ENCODE results near the gene HAL.
"Not testable (repeated sequence)": the region's sequence is repeated elsewhere in the genome, so short reads cannot be mapped to it uniquely, and the experiment has no call there.

HAL gene

DNA sequence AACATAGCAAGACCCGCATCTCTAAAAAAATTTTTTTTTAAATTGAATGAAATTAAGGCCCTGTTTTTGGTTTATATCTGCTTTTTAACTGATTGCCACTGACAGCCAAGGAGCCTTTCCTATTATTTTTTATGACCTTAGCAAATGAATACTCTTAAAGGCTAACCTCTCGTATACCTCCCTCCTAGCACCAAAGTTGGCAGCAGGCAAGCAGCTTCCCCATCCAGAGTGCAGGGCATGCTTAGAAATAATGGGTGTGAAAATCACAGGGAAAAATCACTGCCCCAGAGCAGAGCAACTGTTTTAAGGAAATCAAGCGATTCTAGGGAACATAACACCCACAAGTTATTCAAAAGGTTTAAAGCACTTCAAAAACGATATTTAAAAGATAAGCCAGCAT is 20.7 kb downstream of the HAL start:
- Histone ChIP-seq H3K9ac (ENCODE audit: low read length in 2 of 2) (no peak overlapping the region), H3K9me3 (ENCODE audit: control insufficient read depth in 2 of 2, low read length in 2 of 2) (no peaks in the 10 kb centered on the region), H3K4me3 (ENCODE audit: low read length in 2 of 2) (no peak overlapping the region), H3K27ac (ENCODE audit: low read length) (no peak overlapping the region), H3K4me1 (ENCODE audit: control insufficient read depth, insufficient read depth, low read length) (no peaks in the 10 kb centered on the region), H3K36me3 (ENCODE audit: control insufficient read depth in 2 of 2, insufficient read depth in 2 of 2, low read length in 2 of 2) (no peaks in the 10 kb centered on the region), H3K27me3 (ENCODE audit: control insufficient read depth in 1 of 2, insufficient read depth in 2 of 2, low read length in 2 of 2) (no peaks in the 10 kb centered on the region)

DNA sequence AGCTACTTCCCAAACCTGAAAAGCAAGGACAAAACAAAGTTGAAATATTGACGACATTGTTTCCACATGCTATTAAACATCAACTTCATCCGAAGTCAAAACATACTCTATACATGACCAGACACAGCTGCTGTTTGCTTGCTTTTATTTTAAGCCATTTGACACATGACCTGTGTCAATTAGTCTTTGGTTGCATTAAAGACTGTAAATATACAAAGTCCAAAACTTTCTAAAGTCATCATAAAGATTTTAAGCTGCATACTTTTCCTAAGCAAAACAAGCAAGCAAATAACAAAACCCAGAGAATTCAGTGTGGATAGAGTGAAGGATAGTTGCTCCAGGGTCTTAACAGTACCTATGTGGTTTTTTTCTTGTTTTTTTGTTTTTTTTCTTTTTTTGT is 21.8 kb downstream of the HAL start:
- Histone ChIP-seq H3K4me3 (ENCODE audit: low read length in 2 of 2) (no peak overlapping the region), H3K9ac (ENCODE audit: low read length in 2 of 2) (no peak overlapping the region), H3K4me1 (ENCODE audit: control insufficient read depth, insufficient read depth, low read length) (no peaks in the 10 kb centered on the region), H3K36me3 (ENCODE audit: control insufficient read depth in 2 of 2, insufficient read depth in 2 of 2, low read length in 2 of 2) (no peaks in the 10 kb centered on the region), H3K27me3 (ENCODE audit: control insufficient read depth in 1 of 2, insufficient read depth in 2 of 2, low read length in 2 of 2) (no peaks in the 10 kb centered on the region), H3K27ac (ENCODE audit: low read length) (no peak overlapping the region), H3K9me3 (ENCODE audit: control insufficient read depth in 2 of 2, low read length in 2 of 2) (no peaks in the 10 kb centered on the region)

DNA sequence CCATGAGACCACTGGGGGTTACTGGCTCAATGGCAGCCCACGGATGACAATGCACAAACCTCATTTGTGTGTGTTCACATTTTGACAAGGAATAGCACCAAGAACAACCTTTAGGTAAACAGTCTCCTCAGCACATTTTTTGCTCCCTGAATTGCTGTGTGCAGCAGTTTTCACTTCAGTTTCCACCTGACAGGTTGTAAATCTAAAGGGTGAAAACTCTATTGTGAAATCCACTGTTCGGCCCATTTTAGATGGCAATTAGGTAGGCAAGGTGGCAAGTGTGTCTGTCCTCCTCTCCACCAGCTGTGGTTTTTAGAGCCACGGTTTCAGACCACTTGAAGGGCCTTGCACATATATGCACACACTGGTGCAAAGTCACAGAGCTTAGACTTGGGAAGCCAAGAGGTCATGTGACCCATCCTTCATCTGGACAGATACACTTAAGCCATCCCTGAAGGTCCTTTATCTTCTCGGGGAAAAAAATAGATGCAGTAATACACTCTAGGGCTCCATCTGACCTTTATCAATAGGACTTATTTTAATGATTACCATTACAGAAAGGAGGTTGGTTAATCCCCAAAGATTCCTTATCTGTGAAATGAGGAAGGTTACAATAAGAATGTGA is 23.2 kb downstream of the HAL start:
- no peaks in the 10 kb centered on the region for H3K36me3 ChIP-seq (ENCODE audit: control insufficient read depth in 2 of 2, insufficient read depth in 2 of 2, low read length in 2 of 2)
- H3K27me3 ChIP-seq (ENCODE audit: control insufficient read depth in 1 of 2, insufficient read depth in 2 of 2, low read length in 2 of 2), result no peaks in the 10 kb centered on the region
- no peaks in the 10 kb centered on the region for H3K9me3 ChIP-seq (ENCODE audit: control insufficient read depth in 2 of 2, low read length in 2 of 2)
- H3K4me3 ChIP-seq (ENCODE audit: low read length in 2 of 2), result no peak overlapping the region
- H3K9ac ChIP-seq (ENCODE audit: low read length in 2 of 2), result no peak overlapping the region
- no peaks in the 10 kb centered on the region for H3K4me1 ChIP-seq (ENCODE audit: control insufficient read depth, insufficient read depth, low read length)
- no peak overlapping the region for H3K27ac ChIP-seq (ENCODE audit: low read length)

DNA sequence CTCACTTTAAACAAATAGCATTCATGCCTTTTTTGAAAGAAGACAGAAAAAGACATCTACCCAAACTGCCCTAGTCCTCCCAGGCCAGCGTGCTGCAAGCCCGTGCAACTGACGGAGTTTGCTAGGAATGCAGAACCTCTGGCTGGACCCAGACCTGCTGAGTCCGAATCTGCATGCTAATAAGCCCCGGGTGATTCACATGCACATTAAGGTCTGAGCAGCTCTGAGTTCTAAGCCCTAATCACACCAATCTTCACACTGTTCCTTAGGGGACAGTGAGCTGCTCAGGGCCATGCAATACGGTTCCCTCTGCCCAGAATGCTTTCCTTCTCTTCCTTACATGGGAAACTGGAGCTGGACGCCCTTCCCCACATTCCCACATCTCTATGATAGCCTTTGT is 25.2 kb downstream of the HAL start:
- H3K27me3 ChIP-seq (ENCODE audit: control insufficient read depth in 1 of 2, insufficient read depth in 2 of 2, low read length in 2 of 2), result no peaks in the 10 kb centered on the region
- H3K4me3 ChIP-seq (ENCODE audit: low read length in 2 of 2), result no peak overlapping the region
- H3K36me3 ChIP-seq (ENCODE audit: control insufficient read depth in 2 of 2, insufficient read depth in 2 of 2, low read length in 2 of 2), result no peaks in the 10 kb centered on the region
- H3K9me3 ChIP-seq (ENCODE audit: control insufficient read depth in 2 of 2, low read length in 2 of 2), result no peaks in the 10 kb centered on the region
- H3K4me1 ChIP-seq (ENCODE audit: control insufficient read depth, insufficient read depth, low read length), result no peaks in the 10 kb centered on the region
- no peak overlapping the region for H3K9ac ChIP-seq (ENCODE audit: low read length in 2 of 2)
- no peak overlapping the region for H3K27ac ChIP-seq (ENCODE audit: low read length)

DNA sequence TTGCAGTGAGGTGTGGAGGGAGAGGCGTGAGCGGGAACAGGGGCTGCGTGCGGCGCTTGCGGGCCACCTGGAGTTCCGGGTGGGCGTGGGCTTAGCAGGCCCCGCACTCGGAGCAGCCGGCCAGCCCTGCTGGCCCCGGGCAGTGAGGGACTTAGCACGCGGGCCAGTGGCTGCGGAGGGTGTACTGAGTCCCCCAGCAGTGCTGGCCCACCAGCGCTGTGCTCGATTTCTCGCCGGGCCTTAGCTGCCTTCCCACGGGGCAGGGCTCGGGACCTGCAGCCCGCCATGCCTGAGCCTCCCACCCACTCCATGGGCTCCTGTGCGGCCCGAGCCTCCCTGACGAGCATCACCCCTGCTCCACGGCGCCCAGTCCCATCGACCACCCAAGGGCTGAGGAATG is 27.0 kb downstream of the HAL start:
- H3K9me3 ChIP-seq (ENCODE audit: control insufficient read depth in 2 of 2, low read length in 2 of 2); H3K9ac ChIP-seq (ENCODE audit: low read length in 2 of 2); H3K27me3 ChIP-seq (ENCODE audit: control insufficient read depth in 1 of 2, insufficient read depth in 2 of 2, low read length in 2 of 2); H3K36me3 ChIP-seq (ENCODE audit: control insufficient read depth in 2 of 2, insufficient read depth in 2 of 2, low read length in 2 of 2); H3K27ac ChIP-seq (ENCODE audit: low read length); H3K4me1 ChIP-seq (ENCODE audit: control insufficient read depth, insufficient read depth, low read length); H3K4me3 ChIP-seq (ENCODE audit: low read length in 2 of 2): not testable (repeated sequence)

DNA sequence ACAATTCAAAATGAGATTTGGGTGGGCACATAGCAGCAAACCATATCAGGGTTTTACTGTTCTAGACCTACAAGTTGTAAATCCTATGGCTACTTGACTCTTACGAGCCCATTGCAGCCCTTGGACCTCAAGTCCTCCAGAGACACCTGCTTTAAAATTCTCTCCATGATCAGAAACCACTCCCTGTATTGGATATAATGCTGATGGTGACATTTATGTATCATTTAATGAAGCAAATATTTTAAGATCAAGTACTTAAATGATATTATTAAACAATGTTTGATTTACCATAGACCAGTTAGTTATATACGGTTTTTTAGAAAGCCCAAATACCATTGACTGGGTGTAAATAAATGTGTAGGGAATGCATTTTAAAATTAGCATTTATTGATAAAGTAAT is 28.8 kb downstream of the HAL start:
- Histone ChIP-seq H3K4me1 (ENCODE audit: control insufficient read depth, insufficient read depth, low read length) (no peaks in the 10 kb centered on the region), H3K36me3 (ENCODE audit: control insufficient read depth in 2 of 2, insufficient read depth in 2 of 2, low read length in 2 of 2) (no peaks in the 10 kb centered on the region), H3K27me3 (ENCODE audit: control insufficient read depth in 1 of 2, insufficient read depth in 2 of 2, low read length in 2 of 2) (no peaks in the 10 kb centered on the region), H3K9me3 (ENCODE audit: control insufficient read depth in 2 of 2, low read length in 2 of 2) (no peaks in the 10 kb centered on the region), H3K27ac (ENCODE audit: low read length) (no peak overlapping the region), H3K4me3 (ENCODE audit: low read length in 2 of 2) (no peak overlapping the region), H3K9ac (ENCODE audit: low read length in 2 of 2) (no peak overlapping the region)

DNA sequence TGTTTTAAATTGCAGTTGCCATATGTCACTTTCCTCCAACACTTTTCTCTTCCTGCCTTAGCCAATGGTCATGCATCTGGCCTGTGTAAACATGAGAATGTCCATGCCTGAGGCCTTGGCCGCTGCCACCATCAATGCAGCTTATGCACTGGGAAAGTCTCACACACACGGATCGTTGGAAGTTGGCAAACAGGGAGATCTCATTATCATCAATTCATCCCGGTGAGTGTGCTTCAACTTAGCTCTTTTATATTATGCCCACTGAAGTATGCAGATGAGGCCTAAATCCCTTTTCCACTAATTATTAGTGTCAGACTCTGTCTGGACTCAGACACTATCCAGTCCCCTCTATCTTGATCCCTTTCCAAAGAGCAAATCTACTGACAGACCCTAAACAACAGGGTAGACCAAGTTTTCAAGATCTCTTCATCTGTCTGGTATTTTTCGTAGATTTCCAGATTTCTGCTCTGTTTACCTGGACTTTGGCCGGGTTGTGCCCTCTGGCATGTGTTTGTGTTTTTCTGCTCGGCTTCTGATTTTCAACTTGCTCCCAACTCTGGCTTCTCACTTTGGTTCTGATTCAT is 29.8 kb downstream of the HAL start:
- Histone ChIP-seq H3K9ac (ENCODE audit: low read length in 2 of 2) (no peak overlapping the region), H3K9me3 (ENCODE audit: control insufficient read depth in 2 of 2, low read length in 2 of 2) (no peaks in the 10 kb centered on the region), H3K36me3 (ENCODE audit: control insufficient read depth in 2 of 2, insufficient read depth in 2 of 2, low read length in 2 of 2) (no peaks in the 10 kb centered on the region), H3K27ac (ENCODE audit: low read length) (no peak overlapping the region), H3K4me3 (ENCODE audit: low read length in 2 of 2) (no peak overlapping the region), H3K4me1 (ENCODE audit: control insufficient read depth, insufficient read depth, low read length) (no peaks in the 10 kb centered on the region), H3K27me3 (ENCODE audit: control insufficient read depth in 1 of 2, insufficient read depth in 2 of 2, low read length in 2 of 2) (no peaks in the 10 kb centered on the region)

DNA sequence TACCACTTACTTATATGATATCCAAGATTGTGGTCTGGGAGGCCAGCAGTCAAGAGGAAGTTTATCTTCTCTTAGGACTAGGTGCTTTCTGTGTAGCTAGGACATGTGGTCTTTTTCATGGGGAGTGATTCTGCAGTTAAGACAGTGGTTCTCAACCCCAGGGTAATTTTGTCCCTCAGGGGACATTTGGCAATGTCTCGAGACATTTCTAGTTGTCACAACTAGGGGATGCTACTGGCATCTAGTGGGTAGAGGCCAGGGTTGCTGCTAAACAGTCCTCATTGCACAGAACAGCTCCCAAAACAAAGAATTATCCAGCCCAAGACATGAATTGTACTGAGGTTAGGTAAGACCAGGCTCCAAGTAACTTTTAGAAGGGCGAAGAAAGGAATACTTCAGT is 33.0 kb downstream of the HAL start:
- no peaks in the 10 kb centered on the region for H3K4me1 ChIP-seq (ENCODE audit: control insufficient read depth, insufficient read depth, low read length)
- H3K9me3 ChIP-seq (ENCODE audit: control insufficient read depth in 2 of 2, low read length in 2 of 2), result no peaks in the 10 kb centered on the region
- H3K36me3 ChIP-seq (ENCODE audit: control insufficient read depth in 2 of 2, insufficient read depth in 2 of 2, low read length in 2 of 2), result no peaks in the 10 kb centered on the region
- no peaks in the 10 kb centered on the region for H3K27me3 ChIP-seq (ENCODE audit: control insufficient read depth in 1 of 2, insufficient read depth in 2 of 2, low read length in 2 of 2)
- no peak overlapping the region for H3K9ac ChIP-seq (ENCODE audit: low read length in 2 of 2)
- H3K27ac ChIP-seq (ENCODE audit: low read length), result no peak overlapping the region
- H3K4me3 ChIP-seq (ENCODE audit: low read length in 2 of 2), result no peak overlapping the region

DNA sequence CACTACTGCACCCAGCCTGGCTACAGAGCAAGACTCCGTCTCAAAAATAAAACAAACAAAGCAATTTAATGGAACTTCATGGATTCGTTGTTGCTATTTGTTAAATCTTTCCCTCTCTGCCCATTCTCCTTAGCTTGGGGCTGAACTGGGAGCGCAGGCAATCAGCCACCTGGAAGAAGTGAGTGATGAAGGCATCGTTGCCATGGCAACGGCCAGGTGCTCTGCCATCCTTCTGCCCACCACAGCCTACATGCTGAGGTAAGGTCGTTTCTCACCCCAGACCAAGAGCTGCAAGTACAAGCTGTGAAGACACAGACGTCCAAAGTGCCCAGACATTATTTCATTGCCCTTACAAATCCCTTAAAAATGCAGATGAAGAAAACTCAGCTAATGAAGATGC is 33.9 kb downstream of the HAL start:
- Histone ChIP-seq H3K9me3 (ENCODE audit: control insufficient read depth in 2 of 2, low read length in 2 of 2) (no peaks in the 10 kb centered on the region), H3K9ac (ENCODE audit: low read length in 2 of 2) (no peak overlapping the region), H3K27me3 (ENCODE audit: control insufficient read depth in 1 of 2, insufficient read depth in 2 of 2, low read length in 2 of 2) (no peaks in the 10 kb centered on the region), H3K27ac (ENCODE audit: low read length) (no peak overlapping the region), H3K4me3 (ENCODE audit: low read length in 2 of 2) (no peak overlapping the region), H3K36me3 (ENCODE audit: control insufficient read depth in 2 of 2, insufficient read depth in 2 of 2, low read length in 2 of 2) (no peaks in the 10 kb centered on the region), H3K4me1 (ENCODE audit: control insufficient read depth, insufficient read depth, low read length) (no peaks in the 10 kb centered on the region)

DNA sequence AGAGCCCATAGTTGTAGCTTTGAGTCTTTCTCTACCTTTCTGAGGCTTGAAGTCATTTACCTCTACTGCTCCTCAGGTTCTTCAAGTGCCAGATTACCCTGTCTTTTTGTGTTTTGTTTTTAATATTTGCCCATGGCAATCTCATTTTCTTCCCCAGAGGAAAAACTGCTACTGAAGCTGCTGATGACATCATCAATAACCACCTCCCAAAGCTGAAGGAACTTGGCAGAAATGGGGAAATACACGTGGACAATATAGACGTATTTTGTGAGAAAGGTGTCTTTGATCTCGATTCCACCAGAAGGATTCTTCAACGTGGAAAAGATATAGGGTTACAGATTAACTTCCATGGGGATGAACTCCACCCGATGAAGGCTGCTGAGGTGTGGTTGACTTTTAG is 35.9 kb downstream of the HAL start:
- H3K9me3 ChIP-seq (ENCODE audit: control insufficient read depth in 2 of 2, low read length in 2 of 2), result no peaks in the 10 kb centered on the region
- H3K27me3 ChIP-seq (ENCODE audit: control insufficient read depth in 1 of 2, insufficient read depth in 2 of 2, low read length in 2 of 2), result no peaks in the 10 kb centered on the region
- no peaks in the 10 kb centered on the region for H3K4me1 ChIP-seq (ENCODE audit: control insufficient read depth, insufficient read depth, low read length)
- H3K36me3 ChIP-seq (ENCODE audit: control insufficient read depth in 2 of 2, insufficient read depth in 2 of 2, low read length in 2 of 2), result no peaks in the 10 kb centered on the region
- no peak overlapping the region for H3K9ac ChIP-seq (ENCODE audit: low read length in 2 of 2)
- H3K27ac ChIP-seq (ENCODE audit: low read length), result no peak overlapping the region
- H3K4me3 ChIP-seq (ENCODE audit: low read length in 2 of 2), result no peak overlapping the region

DNA sequence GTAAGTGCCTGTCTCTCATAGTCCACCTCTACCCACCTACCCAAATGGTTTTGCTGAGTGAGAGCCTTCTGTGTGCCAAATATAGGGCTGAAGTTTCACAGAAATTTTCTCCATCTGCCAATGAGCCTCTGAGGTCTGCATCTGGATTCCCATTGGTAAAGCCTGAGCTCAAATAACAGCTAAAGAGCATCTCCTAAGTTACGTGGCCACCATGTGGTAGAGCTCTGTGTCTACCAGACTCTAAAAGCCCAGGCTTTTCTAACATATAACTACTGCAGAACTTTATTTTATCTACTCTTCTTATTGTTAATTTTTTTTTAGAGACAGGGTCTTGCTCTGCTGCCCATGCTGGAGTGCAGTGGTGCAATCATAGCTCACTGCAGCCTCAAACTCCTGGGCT is 37.0 kb downstream of the HAL start:
- no peak overlapping the region for H3K4me3 ChIP-seq (ENCODE audit: low read length in 2 of 2)

More for the DNA sequence above, 37.0 kb downstream of the HAL start:
- Histone ChIP-seq H3K9me3 (ENCODE audit: control insufficient read depth in 2 of 2, low read length in 2 of 2) (no peaks in the 10 kb centered on the region), H3K9ac (ENCODE audit: low read length in 2 of 2) (no peak overlapping the region), H3K36me3 (ENCODE audit: control insufficient read depth in 2 of 2, insufficient read depth in 2 of 2, low read length in 2 of 2) (no peaks in the 10 kb centered on the region), H3K27ac (ENCODE audit: low read length) (no peak overlapping the region), H3K27me3 (ENCODE audit: control insufficient read depth in 1 of 2, insufficient read depth in 2 of 2, low read length in 2 of 2) (no peaks in the 10 kb centered on the region), H3K4me1 (ENCODE audit: control insufficient read depth, insufficient read depth, low read length) (no peaks in the 10 kb centered on the region)
